Posterior vena cava (tissue), 2 donors: Measurements from ENCODE around the gene DLX1. TPM values are rescaled to one million over a fixed set of nuclear protein-coding genes. Genes with fewer than 3 reads are reported as not detected.

ENCODE experiments used
- DNase-seq: peaks from one replicate; pipeline ENCODE4 v3.0.0-alpha.2; 2020; ENCODE audit warnings: low spot score
- intact Hi-C, 2 donors: fragments of 100-400 bp; cut with DNase I; formaldehyde crosslinking; loops; one replicate each; pipeline versions ENCODE4 v1.14.1 to v1.14.2; 2022 to 2023
- total RNA-seq, 2 donors: library from RNA; stranded (reverse); fragmentation: NEBNext Ultra II Directional; extraction: Animal tissue kit (Norgen Biotek cat#: 25700); gene quantifications; one replicate each; pipeline ENCODE4 v1.2.1, GENCODE V29; 2021
- donor health status: DM: yes; HTN: yes; CAD: no.
- donor health status: DM: yes; HTN: yes; CAD: no.

The DLX1 gene
- total RNA-seq, 2 donors from 2014 or later: not detected

DNA sequence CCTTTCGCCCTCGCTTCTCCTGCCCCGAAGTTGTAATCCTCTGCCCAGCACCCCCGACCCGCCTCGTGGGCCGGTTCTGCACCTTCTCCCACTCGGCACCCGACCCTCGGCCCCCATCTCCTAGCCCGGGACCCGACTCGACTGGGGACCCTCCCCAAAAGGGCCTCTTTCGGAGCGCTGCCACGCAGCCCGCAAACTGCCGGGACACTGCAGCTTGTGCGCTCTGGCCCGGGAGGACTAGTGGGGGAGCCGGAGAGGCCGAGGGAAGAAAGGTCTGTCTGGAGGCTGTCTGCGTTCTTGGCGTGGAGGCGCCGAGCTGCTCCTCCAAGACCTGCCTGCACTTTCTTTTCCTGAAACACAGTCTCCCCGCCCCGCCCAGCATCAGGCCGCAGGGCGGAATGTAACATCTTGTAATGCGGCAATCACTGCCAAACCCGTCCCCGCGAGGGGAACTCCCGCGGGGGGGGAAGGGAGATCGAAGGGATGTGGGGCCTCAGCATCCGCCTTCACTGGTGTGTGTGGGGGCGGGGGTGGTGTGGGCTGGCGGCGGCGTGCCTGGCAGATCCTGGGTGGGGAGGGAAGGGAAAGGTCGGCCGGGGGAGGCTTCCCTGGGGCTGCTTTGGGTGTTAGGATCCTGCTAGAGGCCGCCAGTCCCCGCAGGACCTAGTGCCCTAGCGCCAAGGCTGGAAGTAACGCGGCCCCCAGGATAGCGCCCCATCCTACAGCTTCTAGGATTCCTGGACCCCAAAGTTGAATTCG is 10.0 kb downstream of the DLX1 start:
- intact Hi-C loops: no loop called here
- peak; percentile 84 for DNase-seq

DNA sequence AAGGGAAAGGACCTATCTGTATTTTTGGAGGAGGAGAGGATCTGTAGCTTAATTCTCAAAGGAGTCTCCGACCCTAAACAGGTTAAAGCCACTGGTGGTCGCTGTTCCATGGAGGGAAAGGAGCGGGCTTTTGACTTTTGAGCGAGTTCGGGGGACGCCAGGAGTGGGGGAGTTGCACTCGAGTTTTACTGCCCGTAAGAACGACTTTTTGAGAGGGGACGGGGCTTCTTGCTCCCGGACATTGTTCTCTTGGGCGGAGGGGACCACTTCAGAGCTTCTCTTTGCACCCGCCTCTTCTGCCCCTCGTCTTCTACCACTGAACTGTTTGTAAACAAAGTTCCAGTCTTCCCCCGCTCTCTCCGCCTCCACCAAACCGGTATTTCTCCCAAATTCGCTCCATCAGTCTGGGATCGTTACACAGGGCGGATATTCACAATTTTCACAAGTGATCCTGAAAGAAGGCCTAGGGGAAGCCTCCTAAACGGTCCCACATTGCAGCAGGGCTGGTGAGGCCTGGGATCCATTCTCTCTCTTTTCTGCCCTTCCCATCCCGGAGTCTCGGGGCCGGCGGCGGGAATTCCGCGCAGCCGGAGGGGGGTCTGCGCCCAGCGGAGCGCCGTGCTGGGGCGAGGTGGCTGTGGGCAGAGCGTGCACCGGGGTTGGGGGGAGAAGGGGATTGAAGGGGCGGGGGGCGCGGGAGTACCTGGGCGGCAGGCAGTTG is 10.8 kb downstream of the DLX1 start:
- intact Hi-C loops: no loop called here
- peak; percentile 69 for DNase-seq

DNA sequence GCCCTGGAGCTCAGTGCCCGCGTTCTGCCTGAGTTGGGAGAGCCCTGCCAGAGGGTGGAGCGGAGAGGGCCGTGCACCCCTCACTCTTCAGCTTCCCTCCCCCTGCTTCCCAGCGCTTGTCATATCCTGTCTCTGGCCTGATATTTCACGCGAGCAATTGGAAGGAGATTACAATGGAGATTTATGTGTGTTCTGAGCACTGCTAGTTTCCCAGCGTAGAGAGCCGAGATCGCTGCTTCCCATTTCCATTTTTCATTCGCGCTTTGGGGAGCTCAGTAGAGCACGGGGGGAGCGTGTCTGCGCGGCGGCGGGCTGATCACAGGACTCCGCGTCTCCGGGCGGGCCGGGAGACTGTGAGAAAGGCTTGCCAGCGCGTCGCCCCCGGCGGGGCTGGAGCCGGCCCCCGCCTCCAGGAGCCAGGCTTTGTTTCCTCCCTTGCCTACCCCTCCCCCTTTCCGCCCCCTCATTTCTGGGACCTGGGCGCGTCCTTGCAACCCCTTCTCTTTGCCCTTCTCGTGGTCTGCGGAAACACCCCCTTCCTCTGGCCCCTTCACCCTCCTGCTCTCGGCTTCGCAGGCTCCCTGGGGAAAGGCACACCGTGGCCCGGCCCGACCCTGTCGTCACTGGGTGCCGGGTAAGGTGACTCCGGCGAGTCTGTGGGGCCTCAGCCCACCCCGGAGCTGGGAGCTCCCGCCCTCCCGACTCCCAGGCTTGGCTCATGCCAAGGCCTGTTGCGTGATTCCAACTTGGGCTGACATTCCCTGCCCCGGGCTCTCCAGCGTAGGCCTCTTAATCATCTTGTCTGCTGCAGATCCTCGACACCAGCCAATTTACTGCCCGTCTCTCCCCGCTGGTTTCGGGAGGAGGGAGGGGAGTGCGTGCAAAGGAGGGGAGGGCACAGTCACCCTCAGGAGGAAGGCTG is 11.6 kb downstream of the DLX1 start:
- intact Hi-C loops: no loop called here
- no peak for DNase-seq

DNA sequence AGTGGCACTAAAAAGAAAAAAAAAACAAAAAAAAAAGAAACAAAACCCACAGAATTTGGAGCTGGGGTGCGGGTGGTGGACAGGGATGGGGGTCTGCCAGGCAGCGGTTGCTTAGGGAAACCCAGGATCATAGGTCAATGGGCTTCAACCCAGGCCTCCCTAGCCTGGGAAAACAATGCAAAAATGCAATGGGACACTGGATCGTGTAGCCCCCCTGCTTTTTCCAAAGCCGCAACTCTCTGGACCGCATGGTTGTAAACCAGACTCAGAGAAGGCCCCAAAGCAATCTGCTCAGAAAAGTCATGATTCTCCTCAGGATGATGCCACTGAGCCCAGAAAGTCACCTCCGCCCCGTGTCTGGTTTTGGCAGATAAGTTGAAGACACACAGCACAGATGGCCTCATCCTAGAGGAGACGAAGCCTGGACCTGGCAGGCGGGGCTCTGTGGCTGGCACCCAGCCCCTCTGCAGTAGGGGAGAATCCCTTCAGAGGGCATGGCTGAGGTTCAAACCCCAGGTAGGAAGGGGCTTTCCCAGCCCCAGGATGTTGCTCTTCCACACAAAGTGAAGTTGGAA is 12.3 kb downstream of the DLX1 start:
- intact Hi-C loops: no loop called here
- DNase-seq: no peak

DNA sequence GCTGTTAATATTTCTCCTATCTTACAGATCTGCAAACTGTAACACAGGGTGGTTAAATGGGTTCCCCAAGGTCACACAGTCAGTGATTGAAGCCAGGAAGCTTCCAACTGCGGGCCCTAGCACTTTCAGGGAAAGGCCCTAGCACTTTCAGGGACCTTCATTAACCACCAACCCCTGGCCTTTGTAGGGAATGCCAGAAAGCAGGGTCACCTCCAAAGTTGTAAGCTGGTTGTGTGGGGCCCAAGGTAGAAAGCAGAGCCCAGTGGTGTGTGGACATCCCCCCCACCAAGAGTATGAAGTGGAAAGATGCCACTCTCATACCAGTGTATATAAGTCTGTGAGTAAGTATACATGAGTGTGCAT is 13.0 kb downstream of the DLX1 start:
- intact Hi-C loops: no loop called here
- DNase-seq: no peak

DNA sequence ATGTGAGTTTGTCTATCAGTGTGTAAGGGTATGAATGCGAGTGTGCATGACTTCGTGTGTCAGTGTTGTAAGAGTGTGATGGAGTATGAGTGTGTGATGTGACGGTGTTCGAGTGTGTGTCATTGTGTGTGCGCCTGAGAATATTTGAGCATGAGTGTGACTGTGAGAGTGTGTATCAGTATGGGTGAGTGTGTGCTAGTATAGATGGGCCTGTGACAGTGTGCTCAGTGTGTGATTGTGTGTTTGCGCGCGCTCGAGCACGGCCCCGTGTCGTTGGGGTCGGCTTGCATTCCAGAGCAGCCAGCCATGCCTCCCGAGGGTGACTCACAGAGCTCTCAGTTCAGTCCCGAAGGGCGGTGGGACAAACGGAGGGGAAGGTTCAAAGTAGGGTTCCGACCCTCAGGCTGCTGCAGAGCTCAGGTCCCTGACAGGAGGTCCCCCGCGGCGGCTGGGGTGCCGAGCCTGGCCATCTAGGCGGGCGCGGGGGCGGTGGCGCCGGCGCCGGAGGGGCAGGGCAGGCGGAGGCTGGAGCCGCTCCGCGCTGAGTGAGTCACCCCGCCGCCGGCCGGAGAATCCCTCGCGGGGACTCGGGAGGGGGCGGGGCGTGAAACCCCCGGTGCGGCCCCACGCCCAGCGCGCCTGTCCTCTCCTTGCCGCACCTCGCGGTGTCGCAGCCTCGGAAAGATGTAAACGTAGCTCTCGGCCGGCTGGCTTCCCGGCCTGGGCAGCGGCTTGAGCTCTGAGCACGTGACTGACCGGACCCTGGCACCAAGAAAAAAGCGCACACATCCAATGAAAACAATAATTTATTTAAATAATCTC is 13.6 kb downstream of the DLX1 start:
- DNase-seq: peak; percentile 86
- intact Hi-C loops: no loop called here

DNA sequence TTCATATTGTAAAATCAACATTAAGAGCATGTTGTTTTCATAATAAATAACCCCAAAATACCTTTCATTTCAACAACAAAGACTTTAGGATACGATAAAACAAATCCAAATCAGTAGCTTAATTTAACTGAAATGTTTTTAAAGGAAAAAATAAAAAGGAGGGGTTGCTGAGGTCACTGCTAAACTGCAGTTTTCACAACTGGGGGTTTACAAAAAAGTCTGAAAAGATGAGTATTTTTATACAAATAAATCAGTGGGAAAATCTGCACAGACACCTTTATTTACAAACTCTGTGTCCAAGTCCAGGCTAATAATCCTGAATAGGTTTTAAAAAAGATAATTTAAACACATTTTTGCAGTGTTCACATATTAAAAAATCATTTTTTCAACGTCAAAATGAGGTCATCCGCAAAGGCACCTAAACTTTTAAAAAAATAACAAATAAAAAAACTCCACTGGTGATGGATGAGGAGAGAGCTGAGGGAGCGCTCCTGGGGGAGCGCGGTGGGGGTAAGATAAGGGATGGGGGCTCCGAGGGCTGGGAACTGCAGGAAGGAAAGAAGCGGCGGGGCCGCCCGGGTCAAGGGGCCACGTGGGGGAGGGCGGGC is 14.3 kb downstream of the DLX1 start:
- intact Hi-C loops: no loop called here
- no peak for DNase-seq

DNA sequence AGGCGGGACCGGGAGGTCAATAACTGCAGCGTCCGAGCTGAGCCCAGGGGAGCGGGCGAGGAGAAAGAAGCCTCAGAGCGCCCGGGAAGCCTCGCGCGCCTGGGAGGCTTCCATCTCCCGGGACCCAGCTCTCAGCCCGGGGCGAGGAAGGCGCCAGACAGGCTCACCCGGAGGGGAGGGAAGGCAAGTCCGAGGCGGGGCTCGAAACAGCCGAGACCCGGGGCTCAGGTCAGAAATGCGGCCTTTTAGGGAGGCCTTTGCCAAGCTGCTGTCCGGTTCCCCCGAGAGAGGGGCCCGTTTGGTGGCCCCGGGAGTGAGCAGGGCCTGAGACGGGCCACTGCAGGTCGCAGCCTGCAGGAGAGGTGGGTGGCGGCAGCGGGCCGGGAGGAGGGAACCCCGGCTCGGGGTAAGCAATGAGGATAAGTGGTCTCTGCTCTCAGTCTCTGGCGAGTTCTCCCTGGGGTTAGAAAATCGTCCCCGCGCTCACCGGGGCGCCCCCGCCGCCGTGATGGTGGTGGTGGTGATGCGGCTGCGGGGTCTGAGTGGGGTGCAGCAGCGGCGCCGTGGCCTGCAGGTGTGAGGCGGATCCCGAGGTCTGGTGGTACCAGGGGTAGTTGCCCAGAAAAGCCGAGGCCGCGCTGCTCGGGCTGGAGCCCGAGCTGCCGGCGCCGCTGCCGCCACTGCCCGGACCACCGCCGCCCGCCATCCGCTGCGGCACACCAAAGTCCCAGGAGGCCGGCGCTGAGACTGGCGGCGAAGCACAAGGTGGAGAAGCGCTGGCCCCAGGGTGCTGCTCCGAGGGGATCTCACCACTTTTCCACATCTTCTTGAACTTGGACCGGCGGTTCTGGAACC is 15.0 kb downstream of the DLX1 start:
- intact Hi-C loops: no loop called here

DNA sequence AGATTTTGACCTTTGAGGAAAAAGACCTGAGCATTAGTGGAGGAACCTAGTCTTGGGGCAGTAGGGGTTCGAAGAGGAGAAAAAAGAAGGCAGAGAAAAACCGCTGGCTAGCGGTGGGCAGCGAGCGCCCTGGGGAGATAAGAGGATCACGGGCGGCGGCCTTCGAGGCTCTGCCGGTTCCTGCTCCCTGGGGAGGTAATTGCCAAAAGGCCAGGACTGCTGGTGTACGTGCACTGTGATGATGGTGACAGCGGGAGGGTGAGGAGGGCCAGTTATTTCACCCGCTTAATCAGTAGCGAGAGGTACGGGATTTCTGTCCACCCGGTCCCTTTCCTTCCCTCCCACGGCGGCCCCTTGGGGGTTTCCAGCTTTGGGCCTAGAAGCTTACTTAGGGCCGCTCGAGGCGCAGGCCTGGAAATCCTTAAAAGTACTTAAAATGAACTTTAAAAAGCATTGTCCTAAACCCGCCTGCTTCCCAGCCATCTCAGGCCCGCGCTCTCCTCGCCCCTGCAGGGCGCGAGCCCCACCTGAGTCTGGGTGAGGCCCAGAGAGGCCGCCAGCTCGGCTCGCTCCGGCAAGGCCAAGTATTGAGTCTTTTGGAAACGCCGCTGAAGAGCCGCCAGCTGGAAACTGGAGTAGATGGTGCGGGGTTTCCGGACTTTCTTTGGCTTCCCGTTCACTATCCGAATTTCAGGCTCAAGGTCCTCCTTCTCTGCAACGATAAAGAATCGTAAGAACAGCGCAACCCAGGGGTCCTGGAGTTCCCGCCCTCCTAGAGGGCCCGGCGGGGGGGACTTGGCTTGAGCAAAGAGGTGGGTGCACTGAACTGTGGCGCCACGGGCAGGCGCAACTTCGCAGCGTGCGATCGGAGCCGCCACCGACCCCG is 15.9 kb downstream of the DLX1 start:
- no peak for DNase-seq
- intact Hi-C loops: no loop called here

More for the DNA sequence above, 15.0 kb downstream of the DLX1 start:
- DNase-seq: peak; percentile 72

DNA sequence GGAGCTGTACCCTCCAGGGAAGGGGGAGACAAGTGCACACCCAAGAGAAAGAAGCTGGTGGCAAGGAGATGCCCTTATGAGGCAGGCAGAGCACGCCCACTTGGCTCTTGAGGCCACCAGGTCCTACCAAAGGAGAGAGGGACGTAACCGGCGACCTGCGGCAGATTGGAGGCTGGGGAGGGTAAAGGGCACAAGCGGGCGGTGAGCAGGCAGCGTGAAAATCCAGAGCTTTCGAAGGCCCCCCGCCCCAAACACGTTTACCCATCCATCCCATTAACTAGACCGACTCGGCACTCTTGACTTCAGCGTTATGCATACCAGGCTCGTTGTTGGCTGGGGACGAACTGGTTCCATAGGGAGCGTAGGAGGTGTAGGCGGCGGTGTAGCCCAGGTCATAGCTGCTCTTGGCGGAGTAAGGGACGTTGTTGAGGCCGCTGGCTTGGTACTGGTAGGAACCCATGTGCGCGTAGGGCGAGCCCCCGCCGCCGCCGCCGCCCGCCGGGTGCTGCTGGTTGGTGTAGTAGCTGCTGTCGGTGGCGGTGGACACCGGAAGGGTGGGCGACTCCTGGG is 16.6 kb downstream of the DLX1 start:
- intact Hi-C loops: no loop called here
- no peak for DNase-seq

DNA sequence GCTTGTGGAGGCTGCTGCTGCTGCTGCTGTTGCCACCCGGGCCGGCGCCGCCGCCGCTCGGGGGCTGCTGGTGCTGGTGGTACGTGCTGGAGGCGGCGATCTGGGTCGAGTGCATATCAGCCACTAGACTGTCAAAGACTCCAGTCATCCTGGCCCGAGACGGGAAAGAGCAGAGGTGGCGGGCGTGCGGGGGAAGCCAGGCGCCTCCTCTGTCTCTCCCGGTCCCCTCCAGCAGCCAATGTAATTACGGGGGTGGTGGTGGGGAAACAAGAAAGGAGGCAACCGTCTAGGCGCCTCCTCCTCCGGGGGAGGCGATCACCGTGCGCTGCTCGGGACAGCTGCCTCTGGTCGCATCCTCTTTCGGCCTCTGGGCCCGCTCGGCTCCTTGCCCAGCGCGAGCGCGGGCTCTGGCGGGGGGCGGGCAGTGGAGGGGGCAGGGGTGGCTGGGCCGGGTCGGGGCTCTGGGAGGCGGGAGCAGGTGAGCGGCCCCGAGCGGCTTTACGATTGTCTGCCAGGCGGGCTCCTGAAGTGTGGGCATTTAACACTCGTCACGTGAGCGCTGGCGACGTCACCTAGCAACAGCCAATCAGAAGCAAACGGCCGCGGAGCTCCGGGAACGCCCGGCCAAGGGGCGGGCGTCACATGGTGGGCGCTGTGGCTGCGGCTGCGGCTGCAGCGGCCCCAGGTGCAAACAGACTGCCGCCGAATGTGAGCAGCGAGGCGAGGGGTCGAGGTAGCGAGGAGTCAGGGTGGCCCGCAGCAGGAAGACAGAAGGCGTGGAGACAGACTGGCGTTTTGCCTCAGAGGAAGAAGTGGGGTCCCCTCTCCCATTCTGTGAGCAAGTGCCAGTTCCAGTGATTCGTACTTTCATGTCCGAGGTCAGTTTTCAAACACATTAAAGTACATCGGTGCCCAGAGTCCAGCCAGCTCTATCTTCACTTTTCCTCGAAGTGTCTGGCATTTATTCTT is 17.4 kb downstream of the DLX1 start, which contains the start of gene DLX2:
Gene DLX2, minus strand, starts transcription at position 510 of the 969 bp plus-strand sequence. Its CDS starts 362 bp downstream, at position 148.
- intact Hi-C loops: no loop called here
- DNase-seq: peak; percentile 93

DNA sequence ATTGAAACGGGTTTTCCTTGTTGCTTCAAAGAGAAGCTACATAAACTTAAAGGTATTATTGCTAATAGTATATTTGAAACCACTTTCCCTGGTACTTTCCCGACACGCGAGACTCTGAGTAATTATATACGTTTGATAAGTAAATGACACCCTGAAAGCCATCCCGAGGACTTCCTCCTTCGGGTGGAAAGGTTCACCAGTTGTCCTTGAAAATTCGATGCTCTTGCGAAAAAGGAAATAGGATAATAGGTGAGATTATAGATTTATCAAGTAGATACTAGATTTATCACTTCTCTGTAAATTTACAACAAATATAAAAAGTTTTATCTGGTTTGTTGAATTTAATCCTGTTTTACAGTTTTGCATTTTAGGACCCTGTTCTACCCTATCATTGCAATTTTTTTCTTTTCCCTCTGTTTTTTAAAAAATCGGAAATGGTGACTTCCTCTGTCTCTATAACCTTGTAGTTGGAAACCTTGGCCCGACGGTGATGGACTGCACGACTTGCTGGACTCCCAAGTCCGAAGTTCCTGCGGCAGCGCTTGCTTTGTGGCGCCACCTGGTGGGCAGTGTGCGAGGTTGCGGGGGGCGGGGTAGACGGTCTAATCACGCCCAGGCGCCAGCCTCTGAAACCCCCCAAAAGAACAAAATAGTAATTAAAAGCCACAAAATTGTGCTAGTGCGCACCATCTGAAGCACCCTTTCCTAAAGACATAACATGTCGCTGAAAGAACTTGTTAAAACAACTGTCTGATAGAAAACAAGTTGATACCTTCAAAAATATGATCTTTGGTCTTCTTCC is 18.4 kb downstream of the DLX1 start:
- DNase-seq: peak; percentile 94
- intact Hi-C loops: no loop called here

DNA sequence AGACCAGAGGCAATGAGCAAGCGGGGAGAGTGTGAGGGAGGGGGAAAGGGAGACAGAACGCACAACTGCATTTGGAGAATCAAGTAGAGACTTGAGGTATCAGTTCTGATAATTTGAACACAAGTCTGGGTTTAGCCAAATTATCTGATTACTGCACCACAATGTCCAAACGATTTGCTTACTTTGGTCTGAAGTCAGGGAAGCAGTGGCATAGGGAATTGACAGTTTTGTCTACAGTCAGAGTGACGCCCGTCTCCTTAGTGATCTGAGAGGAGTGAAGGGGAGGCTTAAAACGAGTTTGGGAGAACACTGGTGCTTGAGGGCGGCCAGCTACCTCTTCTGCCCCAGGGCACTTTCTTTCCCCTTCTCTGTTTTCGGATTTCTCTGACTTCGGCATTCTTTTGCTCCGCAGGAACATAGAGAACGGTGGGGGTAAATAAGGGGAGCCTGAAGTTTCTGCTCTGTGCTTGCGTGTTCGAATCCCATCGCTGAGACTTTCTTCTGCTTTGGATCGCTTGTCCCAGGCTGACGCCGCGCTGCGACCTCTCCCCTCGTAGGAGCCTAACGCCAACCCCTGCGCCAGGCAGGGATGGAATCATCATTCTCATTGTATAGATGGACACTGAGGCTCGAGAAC is 20.3 kb downstream of the DLX1 start:
- no peak for DNase-seq

More for the DNA sequence above, 20.3 kb downstream of the DLX1 start:
- intact Hi-C loops: no loop called here
